GM12892 (cell line): ENCODE measurements around the gene INTS15.

ENCODE experiments used
- POLR2A ChIP-seq: IDR thresholded peaks from 2 replicates; pipeline ENCODE4 v1.6.1; 2011; ENCODE audit warnings: low read depth, low read length, control low read depth
- POLR2AphosphoS5 ChIP-seq: IDR thresholded peaks from 2 replicates; pipeline ENCODE4 v1.6.1; 2011; ENCODE audit warnings: low read depth, low read length, control low read depth

GRCh38 chr7:6634021-6634420 lies 44.2 kb downstream of the INTS15 start:
- TF ChIP-seq POLR2A (no peak), POLR2AphosphoS5 (no peak)
